ENCODE results near the gene ITGA2B. TPM values are rescaled to one million over a fixed set of nuclear protein-coding genes. Genes with fewer than 3 reads are reported as not detected.
"Not testable (repeated sequence)": the region's sequence is repeated elsewhere in the genome, so short reads cannot be mapped to it uniquely, and the experiment has no call there.

ITGA2B gene
- total RNA-seq, 2 experiments from 2014 or later = 0.36 to 0.62 TPM

- peaks cover 42% of the 10 kb centered on the region for H3K27me3 Mint-ChIP-seq
- H3K4me1 Mint-ChIP-seq, H3K4me3 Mint-ChIP-seq, H3K27ac Mint-ChIP-seq, DNase-seq, H3K9me3 Mint-ChIP-seq, H3K36me3 Mint-ChIP-seq: not testable (repeated sequence)
These were observed 24.4 kb downstream of the ITGA2B start for GRCh38 chr17:44365051-44365450.

- H3K27ac Mint-ChIP-seq = no peak within 1 kb of the TSS
- H3K4me3 Mint-ChIP-seq = peak within 1 kb of the TSS; percentile 62
- H3K4me1 Mint-ChIP-seq = peaks cover 4% of the 10 kb centered on the region
- H3K9me3 Mint-ChIP-seq = no peaks in the 10 kb centered on the region
- peak; percentile 83 for DNase-seq
- H3K27me3 Mint-ChIP-seq = peaks cover 39% of the 10 kb centered on the region
- H3K36me3 Mint-ChIP-seq = no peaks in the 10 kb centered on the region
These were observed 25.8 kb downstream of the ITGA2B start, which contains the start of gene FAM171A2 for GRCh38 chr17:44363613-44364159. Gene FAM171A2 (minus strand): TSS chr17:44363853. CDS start chr17:44363714, 139 bp downstream.

GRCh38 chr17:44362949-44363612 lies 26.4 kb downstream of the ITGA2B start:
- peaks cover 6% of the 10 kb centered on the region for H3K4me1 Mint-ChIP-seq
- no peaks in the 10 kb centered on the region for H3K36me3 Mint-ChIP-seq
- H3K27ac Mint-ChIP-seq = no peak overlapping the region
- peak overlapping the region; percentile 56 for H3K4me3 Mint-ChIP-seq
- H3K9me3 Mint-ChIP-seq = no peaks in the 10 kb centered on the region
- peaks cover 36% of the 10 kb centered on the region for H3K27me3 Mint-ChIP-seq
- DNase-seq = peak; percentile 25

GRCh38 chr17:44362459-44362948 lies 26.9 kb downstream of the ITGA2B start:
- no peaks in the 10 kb centered on the region for H3K36me3 Mint-ChIP-seq
- no peak overlapping the region for H3K27ac Mint-ChIP-seq
- no peaks in the 10 kb centered on the region for H3K9me3 Mint-ChIP-seq

DNA sequence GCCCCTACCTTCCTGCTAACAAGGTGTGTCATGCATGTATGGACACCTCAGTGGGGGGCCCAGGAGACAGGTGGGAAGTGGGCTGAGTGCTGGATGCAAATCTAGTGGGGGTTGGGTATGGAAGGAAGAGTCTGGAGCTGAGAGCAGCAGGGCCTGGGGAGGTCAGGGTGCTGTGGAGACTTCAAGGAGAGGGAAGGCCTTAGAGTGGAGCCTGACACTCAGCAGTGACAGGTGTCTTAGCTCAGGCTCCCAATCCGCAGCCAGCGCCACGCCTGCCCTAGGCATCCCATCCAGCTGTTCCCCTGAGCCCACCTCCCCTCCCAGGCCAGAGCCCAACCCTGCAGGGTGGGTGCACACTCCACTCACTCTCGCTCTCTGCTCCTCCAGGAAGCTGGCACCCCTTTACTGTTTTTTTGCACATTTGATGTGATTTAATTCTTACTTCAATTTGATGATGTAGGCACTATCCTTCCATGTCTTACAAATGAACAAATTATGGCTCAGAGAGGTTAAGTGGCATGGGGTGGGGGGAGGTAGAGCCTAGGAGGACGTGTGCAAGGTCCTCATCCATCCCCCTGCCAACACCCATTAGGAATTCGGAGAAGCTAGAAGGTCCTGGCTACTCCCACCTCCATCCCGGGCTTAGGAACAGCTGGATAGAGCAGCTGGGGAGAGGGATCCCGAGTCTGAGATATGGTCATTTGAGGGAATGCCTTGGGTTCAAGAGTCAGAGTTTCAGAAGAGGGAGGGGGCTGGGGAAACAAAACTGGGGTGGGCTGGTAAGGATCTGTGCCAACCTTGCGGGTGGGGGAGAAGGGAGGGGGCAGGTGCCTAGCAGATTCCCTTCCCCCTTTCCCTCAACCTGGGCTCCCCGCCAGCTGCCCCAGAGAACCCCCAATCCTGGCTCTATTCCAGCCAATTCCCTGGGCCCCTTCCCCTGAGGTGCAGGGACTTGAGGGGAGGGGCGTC lies 27.9 kb downstream of the ITGA2B start:
- Mint-ChIP-seq H3K4me3 (no peak overlapping the region), H3K4me1 (peaks cover 6% of the 10 kb centered on the region), H3K27ac (no peak overlapping the region), H3K27me3 (peaks cover 25% of the 10 kb centered on the region), H3K9me3 (no peaks in the 10 kb centered on the region), H3K36me3 (no peaks in the 10 kb centered on the region)
- DNase-seq = no peak

More at GRCh38 chr17:44362459-44362948, 26.9 kb downstream of the ITGA2B start:
- H3K4me3 Mint-ChIP-seq = no peak overlapping the region
- no peak for DNase-seq
- peaks cover 33% of the 10 kb centered on the region for H3K27me3 Mint-ChIP-seq
- H3K4me1 Mint-ChIP-seq = peaks cover 6% of the 10 kb centered on the region

- H3K9me3 Mint-ChIP-seq = no peaks in the 10 kb centered on the region
- peaks cover 6% of the 10 kb centered on the region for H3K4me1 Mint-ChIP-seq
- DNase-seq = no peak
- H3K4me3 Mint-ChIP-seq = no peak overlapping the region
- peaks cover 18% of the 10 kb centered on the region for H3K27me3 Mint-ChIP-seq
- no peaks in the 10 kb centered on the region for H3K36me3 Mint-ChIP-seq
- no peak overlapping the region for H3K27ac Mint-ChIP-seq
These were observed 28.6 kb downstream of the ITGA2B start for GRCh38 chr17:44360826-44361225.

- H3K4me1 Mint-ChIP-seq = peaks cover 6% of the 10 kb centered on the region
- H3K27me3 Mint-ChIP-seq = peaks cover 14% of the 10 kb centered on the region
- no peaks in the 10 kb centered on the region for H3K9me3 Mint-ChIP-seq
- no peak overlapping the region for H3K4me3 Mint-ChIP-seq
- no peak for DNase-seq
- no peak overlapping the region for H3K27ac Mint-ChIP-seq
- no peaks in the 10 kb centered on the region for H3K36me3 Mint-ChIP-seq
These were observed 29.3 kb downstream of the ITGA2B start for GRCh38 chr17:44360144-44360533.

DNA sequence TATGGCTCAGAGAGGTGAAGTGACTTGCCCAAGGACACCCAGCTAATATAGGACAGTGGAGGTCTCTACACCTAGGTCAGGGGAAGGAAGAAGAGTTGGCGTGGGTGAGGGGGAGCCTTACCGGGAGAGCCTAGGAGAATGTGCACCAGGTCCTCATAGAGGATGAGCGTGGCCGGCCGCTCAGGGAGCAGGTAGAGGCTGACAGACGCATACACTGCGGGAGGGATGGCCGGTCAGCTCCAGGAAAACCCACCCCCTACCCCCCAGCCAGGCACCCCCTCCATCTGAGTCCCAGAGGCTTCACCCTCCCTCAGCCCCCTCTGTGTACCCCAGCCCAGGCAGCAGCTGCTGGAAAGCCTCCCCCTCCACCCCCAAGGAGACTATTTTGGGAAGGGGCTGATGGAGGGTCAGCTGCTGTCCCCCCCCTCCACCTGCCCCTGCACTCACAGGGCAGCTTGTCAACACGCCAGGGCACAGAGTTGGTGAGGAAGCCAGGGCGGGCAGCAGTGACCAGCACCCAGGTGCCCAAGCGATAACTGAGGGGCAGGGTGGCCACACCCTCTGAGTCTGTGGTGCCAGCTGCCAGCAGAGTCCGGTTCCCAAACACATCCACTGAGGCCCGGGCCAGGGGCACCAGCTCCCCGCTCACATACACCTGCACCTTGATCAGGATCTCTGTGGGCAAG lies 29.8 kb downstream of the ITGA2B start:
- DNase-seq = no peak
- H3K4me3 Mint-ChIP-seq = no peak overlapping the region
- H3K4me1 Mint-ChIP-seq = peaks cover 6% of the 10 kb centered on the region
- peaks cover 9% of the 10 kb centered on the region for H3K27me3 Mint-ChIP-seq
- H3K27ac Mint-ChIP-seq = no peak overlapping the region
- no peaks in the 10 kb centered on the region for H3K9me3 Mint-ChIP-seq
- H3K36me3 Mint-ChIP-seq = no peaks in the 10 kb centered on the region

DNA sequence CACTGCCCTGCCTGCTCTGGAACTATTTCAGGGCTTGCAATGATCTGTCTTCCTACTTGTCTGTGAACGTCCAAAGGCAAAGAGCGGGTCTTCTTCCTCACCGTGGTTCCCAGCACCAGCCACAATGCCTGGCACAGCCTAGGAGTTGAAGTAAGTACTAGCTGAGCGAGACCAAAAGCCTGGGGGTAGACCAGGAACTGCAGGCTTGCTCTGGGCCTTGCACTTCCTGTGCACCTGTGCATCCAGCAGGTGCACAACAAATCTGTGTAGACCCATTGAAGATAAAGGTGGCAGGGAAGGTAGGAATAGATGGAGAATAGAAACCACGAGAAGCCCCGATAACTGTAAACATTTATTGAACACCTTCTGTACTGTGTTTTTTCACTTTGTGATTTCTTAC lies 30.4 kb downstream of the ITGA2B start:
- no peaks in the 10 kb centered on the region for H3K36me3 Mint-ChIP-seq
- DNase-seq = no peak
- peaks cover 6% of the 10 kb centered on the region for H3K4me1 Mint-ChIP-seq
- H3K4me3 Mint-ChIP-seq = no peak overlapping the region
- no peaks in the 10 kb centered on the region for H3K9me3 Mint-ChIP-seq
- peaks cover 8% of the 10 kb centered on the region for H3K27me3 Mint-ChIP-seq
- H3K27ac Mint-ChIP-seq = no peak overlapping the region

DNA sequence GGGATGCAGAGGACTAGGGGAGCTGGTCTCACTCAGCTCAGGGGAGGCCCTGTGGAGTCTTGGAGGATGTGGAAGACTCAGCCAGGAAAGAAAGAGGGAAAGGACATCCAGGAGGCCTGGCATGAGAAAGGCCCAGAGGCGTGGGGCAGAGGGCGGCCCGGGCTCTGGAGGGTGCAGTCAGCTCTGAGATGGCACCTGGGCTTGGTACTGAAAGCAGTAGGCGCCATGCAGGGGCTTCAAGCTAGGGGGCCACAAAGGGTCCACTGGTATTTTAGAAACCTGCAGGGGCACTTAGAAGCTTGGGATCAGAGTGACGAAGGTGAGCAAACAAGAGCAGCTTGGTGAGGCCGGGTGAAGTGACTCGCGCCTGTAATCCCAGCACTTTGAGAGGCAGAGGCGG lies 31.4 kb downstream of the ITGA2B start:
- H3K4me3 Mint-ChIP-seq = no peak overlapping the region
- no peak for DNase-seq
- H3K27ac Mint-ChIP-seq = no peak overlapping the region
- peaks cover 8% of the 10 kb centered on the region for H3K27me3 Mint-ChIP-seq
- H3K4me1 Mint-ChIP-seq = peaks cover 7% of the 10 kb centered on the region
- peaks cover under 1% of the 10 kb centered on the region for H3K36me3 Mint-ChIP-seq
- no peaks in the 10 kb centered on the region for H3K9me3 Mint-ChIP-seq

DNA sequence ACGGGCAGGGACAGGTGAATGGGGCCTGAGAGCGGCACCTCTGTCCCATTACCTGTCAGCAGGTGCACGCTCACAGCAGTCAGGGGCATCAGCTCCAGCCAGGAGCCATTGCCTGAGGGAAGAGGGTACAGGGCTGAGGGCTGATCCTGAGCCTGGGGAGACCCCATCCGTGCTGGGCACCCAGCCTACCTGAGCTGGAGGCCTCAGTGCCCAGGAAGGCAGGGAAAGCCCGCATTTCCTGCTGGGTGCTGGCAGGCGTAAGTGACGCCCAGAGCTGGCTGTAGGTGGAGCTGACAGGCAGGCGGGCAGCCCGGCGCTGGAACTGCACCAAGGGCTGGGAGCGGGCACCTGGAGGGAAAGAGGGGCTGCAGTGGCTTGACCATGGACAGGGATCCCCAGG lies 33.2 kb downstream of the ITGA2B start:
- H3K36me3 Mint-ChIP-seq = peaks cover 3% of the 10 kb centered on the region
- no peak for DNase-seq
- no peaks in the 10 kb centered on the region for H3K9me3 Mint-ChIP-seq
- no peak overlapping the region for H3K27ac Mint-ChIP-seq
- H3K4me3 Mint-ChIP-seq = no peak overlapping the region
- H3K27me3 Mint-ChIP-seq = no peaks in the 10 kb centered on the region
- H3K4me1 Mint-ChIP-seq = peaks cover 10% of the 10 kb centered on the region

GRCh38 chr17:44355642-44356099 lies 33.8 kb downstream of the ITGA2B start:
- no peak overlapping the region for H3K27ac Mint-ChIP-seq
- H3K9me3 Mint-ChIP-seq = no peaks in the 10 kb centered on the region
- no peaks in the 10 kb centered on the region for H3K27me3 Mint-ChIP-seq
- peaks cover 3% of the 10 kb centered on the region for H3K36me3 Mint-ChIP-seq
- no peak overlapping the region for H3K4me3 Mint-ChIP-seq
- peaks cover 10% of the 10 kb centered on the region for H3K4me1 Mint-ChIP-seq
- DNase-seq = no peak

DNA sequence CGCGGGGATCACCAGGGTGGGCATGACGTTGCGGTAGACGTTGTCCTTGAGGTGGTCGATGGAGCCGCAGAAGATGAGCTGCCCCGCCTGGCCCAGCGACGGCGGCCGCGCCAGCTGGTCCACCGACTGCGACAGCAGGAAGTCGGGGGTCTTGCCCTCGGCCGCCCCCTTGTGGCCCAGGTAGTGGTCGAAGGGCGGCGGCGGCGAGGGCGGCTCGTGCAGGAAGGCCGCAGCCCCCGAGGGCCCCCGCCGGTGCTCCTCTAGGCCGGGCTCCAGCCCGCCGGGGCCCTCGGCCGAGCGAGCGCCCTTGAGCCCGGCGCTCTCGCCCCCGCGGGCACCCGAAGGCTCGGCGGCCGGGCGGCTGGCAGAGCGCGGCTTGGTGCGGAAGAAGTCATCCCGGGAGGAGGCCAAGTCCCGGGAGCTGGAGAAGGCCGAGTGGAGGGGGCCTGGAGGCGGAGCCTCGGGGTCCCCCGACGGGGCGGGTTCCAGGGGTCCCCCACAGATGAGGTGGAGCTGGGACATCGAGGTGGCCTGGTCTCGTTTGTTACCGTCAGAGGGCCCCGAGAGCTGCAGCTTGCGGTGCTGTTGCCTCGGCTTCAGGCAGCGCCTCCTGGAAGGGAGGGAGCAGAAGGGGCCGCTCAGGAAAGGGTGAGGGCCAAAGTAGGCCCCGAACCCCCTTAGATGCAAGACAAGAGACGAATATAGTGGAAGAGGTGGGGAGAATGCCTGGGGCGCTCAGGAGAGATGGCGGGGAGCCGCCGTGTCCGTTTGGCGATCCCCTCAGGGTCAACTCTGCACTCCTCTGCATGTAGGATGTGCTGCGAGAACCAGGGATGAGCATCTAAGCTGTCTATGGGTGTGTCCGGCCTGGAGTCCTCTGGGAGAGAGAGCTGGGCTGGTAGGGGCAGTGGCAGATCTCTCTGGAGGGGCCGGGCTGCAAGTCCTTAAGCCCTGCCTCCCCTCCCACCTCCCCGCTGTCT lies 34.6 kb downstream of the ITGA2B start:
- H3K27ac Mint-ChIP-seq = no peak overlapping the region
- H3K4me1 Mint-ChIP-seq = peaks cover 10% of the 10 kb centered on the region
- H3K27me3 Mint-ChIP-seq = no peaks in the 10 kb centered on the region
- DNase-seq = peak; percentile 77
- no peaks in the 10 kb centered on the region for H3K9me3 Mint-ChIP-seq
- peaks cover 3% of the 10 kb centered on the region for H3K36me3 Mint-ChIP-seq
- peak overlapping the region; percentile 60 for H3K4me3 Mint-ChIP-seq
